Uterus (tissue), 4 donors: Measurements from ENCODE around the gene DACT3. TPM values are rescaled to one million over a fixed set of nuclear protein-coding genes. Genes with fewer than 3 reads are reported as not detected.

Source experiments
- DNase-seq, 2 donors: peaks; one replicate each; pipeline ENCODE4 v3.0.0-alpha.2; 2019 to 2020
- H3K27ac ChIP-seq, 2 donors: fragments of 200-600 bp; sonication (generic); 1 replicate in 1 of 2; 2 replicates in 1 of 2; pipeline ENCODE4 v1.5.1; 2016 to 2018
- H3K27me3 ChIP-seq, 2 donors: fragments of 200-600 bp; sonication (generic); one replicate each; pipeline ENCODE4 v1.5.1; 2018 to 2019; ENCODE audit warnings: control low read depth in 1 of 2
- H3K36me3 ChIP-seq, 2 donors: fragments of 200-600 bp; sonication (generic); one replicate each; pipeline ENCODE4 v1.5.1; 2019; ENCODE audit warnings: control low read depth in 1 of 2
- H3K4me1 ChIP-seq, 2 donors: fragments of 200-600 bp; sonication (generic); one replicate each; pipeline ENCODE4 v1.5.1; 2018 to 2019; ENCODE audit warnings: control low read depth in 1 of 2
- H3K4me3 ChIP-seq, 2 donors: fragments of 200-600 bp; sonication (generic); 1 replicate in 1 of 2; 2 replicates in 1 of 2; pipeline ENCODE4 v1.5.1; 2018 to 2019; ENCODE audit warnings: mild to moderate bottlenecking in 1 of 2
- H3K9me3 ChIP-seq, 2 donors: fragments of 200-600 bp; sonication (generic); one replicate each; pipeline ENCODE4 v1.5.1; 2019; ENCODE audit warnings: control low read depth in 1 of 2
- POLR2A ChIP-seq, 2 donors: fragments of 450-650 bp; IDR thresholded peaks; one replicate each; pipeline ENCODE4 v1.6.1; 2016; ENCODE audit warnings: antibody characterized with exemption in 2 of 2, mild to moderate bottlenecking in 1 of 2, moderate library complexity in 1 of 2
- intact Hi-C: fragments of 100-400 bp; cut with DNase I; formaldehyde crosslinking; loops from one replicate; pipeline ENCODE4 v1.15.1; 2023; ENCODE audit warnings: low total_unique reads
- total RNA-seq, 4 donors: library from RNA; depleted of rRNA in 3 of 4; stranded (reverse); fragments of >200 nt in 3 of 4; gene quantifications; one replicate each; pipeline versions ENCODE4 v1.1.0 to v1.2.4, GENCODE V29; 2014 to 2023
- TF ChIP-seq, protein P1 (sequence below), 4 experiments: fragments of 200-600 bp in 2 of 4; fragments of 450-650 bp in 2 of 4; sonication (generic) in 2 of 4; IDR thresholded peaks; one replicate each; pipeline ENCODE4 v1.5.1; 2016 to 2019; ENCODE audit warnings: antibody characterized with exemption in 4 of 4, mild to moderate bottlenecking in 2 of 4, moderate library complexity in 1 of 4
- donor health status: DM: yes; HTN: yes; CAD: no.

DACT3 gene
- total RNA-seq, 4 donors from 2014 or later = 0.29 to 90.1 (median 30.3) TPM

GRCh38 chr19:46604781-46605355, 56.1 kb downstream of the DACT3 start:
- peak overlapping the region in 1 of 2 donors; percentile 97 for H3K27ac ChIP-seq
- no peak for DNase-seq
- TF ChIP-seq, protein P1, sequence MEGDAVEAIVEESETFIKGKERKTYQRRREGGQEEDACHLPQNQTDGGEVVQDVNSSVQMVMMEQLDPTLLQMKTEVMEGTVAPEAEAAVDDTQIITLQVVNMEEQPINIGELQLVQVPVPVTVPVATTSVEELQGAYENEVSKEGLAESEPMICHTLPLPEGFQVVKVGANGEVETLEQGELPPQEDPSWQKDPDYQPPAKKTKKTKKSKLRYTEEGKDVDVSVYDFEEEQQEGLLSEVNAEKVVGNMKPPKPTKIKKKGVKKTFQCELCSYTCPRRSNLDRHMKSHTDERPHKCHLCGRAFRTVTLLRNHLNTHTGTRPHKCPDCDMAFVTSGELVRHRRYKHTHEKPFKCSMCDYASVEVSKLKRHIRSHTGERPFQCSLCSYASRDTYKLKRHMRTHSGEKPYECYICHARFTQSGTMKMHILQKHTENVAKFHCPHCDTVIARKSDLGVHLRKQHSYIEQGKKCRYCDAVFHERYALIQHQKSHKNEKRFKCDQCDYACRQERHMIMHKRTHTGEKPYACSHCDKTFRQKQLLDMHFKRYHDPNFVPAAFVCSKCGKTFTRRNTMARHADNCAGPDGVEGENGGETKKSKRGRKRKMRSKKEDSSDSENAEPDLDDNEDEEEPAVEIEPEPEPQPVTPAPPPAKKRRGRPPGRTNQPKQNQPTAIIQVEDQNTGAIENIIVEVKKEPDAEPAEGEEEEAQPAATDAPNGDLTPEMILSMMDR (IDR thresholded peaks at IDR 0.05) = no peak
- no peak for TF ChIP-seq POLR2A (IDR thresholded peaks at IDR 0.05)
- H3K36me3 ChIP-seq = no peaks in the 10 kb centered on the region
- intact Hi-C loops = no loop called here
- no peak overlapping the region for H3K4me3 ChIP-seq
- H3K4me1 ChIP-seq = peaks cover 0 to 8% of the 10 kb centered on the region in 2 donors
- H3K9me3 ChIP-seq = no peaks in the 10 kb centered on the region
- H3K27me3 ChIP-seq = no peaks in the 10 kb centered on the region

GRCh38 chr19:46603752-46604231, 57.2 kb downstream of the DACT3 start:
- no peak for DNase-seq
- intact Hi-C loops = no loop called here

DNA sequence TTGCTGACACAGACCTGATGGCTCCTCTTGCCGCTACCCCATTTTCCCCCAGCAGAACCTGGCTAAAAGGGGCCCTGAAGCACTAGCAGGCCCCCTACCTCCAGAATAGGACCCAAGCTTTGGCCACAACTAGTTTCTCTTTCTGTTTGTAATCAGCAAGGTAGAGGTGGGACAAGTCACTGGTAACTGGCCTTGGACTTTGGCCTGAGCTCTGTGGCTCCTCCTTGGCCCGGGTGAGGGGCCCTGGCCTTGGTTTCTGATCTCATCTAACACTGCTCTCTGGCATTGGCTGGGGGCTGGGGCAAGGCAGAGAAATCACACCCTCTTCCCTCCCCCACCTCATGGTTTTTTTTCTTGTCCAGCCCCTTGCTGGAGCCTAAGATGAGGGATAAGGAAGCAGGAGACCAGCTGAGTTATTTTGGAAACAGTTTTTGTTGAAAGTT, 57.8 kb downstream of the DACT3 start:
- H3K4me1 ChIP-seq = peaks cover 0 to 8% of the 10 kb centered on the region in 2 donors
- intact Hi-C loops = no loop called here

More at GRCh38 chr19:46603752-46604231, 57.2 kb downstream of the DACT3 start:
- Histone ChIP-seq H3K4me1 (peaks cover 0 to 8% of the 10 kb centered on the region in 2 donors), H3K27ac (peak overlapping the region; percentile 97), H3K4me3 (no peak overlapping the region), H3K9me3 (no peaks in the 10 kb centered on the region), H3K36me3 (no peaks in the 10 kb centered on the region), H3K27me3 (no peaks in the 10 kb centered on the region)
- TF ChIP-seq POLR2A (IDR thresholded peaks at IDR 0.05) = no peak
- TF ChIP-seq, protein P1 (IDR thresholded peaks at IDR 0.05) = no peak

DNA sequence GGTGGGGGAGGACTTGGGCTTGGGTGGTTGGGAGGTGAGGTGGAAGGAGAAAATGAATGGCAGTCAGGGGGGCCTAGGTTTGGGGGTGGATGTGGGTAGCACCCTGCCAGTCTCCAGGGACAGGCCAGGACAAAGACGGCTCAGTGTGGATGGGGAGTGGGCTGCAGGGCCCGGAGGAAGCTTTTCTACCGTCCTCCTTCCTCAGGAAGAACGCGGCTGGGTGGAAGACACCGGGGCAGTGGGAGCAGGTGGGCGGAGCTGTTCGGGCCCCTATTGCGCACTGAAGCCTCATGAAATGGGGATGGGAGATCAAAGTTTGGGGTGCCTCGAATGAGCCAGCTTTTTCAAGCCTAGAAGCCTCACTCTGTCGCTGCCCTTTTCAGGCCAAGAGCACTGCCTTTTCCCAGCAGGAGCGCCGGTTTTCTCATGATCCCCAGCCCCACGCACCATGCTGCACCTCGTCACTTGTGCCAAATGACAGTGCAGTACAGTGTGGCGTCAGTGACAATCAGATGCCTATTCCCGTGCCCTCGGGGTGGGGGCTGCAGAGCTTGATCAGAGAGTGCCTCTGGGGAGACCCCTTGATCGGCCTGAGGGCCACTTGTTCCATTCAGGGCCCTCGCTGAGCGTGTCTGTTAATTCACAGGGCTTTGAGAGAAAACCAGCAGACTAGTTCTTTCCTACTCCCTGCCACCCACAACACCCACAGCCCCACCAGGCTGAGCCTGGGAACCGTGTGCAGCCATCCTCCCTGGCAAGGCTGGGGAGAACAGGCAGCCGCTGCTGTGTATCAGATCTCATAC, 58.4 kb downstream of the DACT3 start:
- Histone ChIP-seq H3K4me1 (peaks cover 0 to 8% of the 10 kb centered on the region in 2 donors), H3K36me3 (no peaks in the 10 kb centered on the region), H3K4me3 (peak overlapping the region; percentile 84 to 100), H3K9me3 (no peaks in the 10 kb centered on the region), H3K27ac (peak overlapping the region; percentile 97), H3K27me3 (no peaks in the 10 kb centered on the region)
- intact Hi-C loops = no loop called here
- peak in 1 of 2 donors; percentile 27 for DNase-seq
- TF ChIP-seq, protein P1 (IDR thresholded peaks at IDR 0.05) = no peak
- TF ChIP-seq POLR2A (IDR thresholded peaks at IDR 0.05) = no peak

More for the DNA sequence above, 57.8 kb downstream of the DACT3 start:
- H3K4me3 ChIP-seq = peak overlapping the region; percentile 84 to 100
- H3K27ac ChIP-seq = peak overlapping the region; percentile 97
- no peak for DNase-seq
- H3K27me3 ChIP-seq = no peaks in the 10 kb centered on the region
- TF ChIP-seq, protein P1 (IDR thresholded peaks at IDR 0.05) = no peak
- no peak for TF ChIP-seq POLR2A (IDR thresholded peaks at IDR 0.05)
- no peaks in the 10 kb centered on the region for H3K36me3 ChIP-seq
- no peaks in the 10 kb centered on the region for H3K9me3 ChIP-seq
